SK-N-SH treated with all-trans-retinoic acid at 6 μM for 48 hours (cell line): ENCODE results near the gene NMT1.
A peak's percentile ranks its signal among the peaks of the same experiment; 100 is the strongest.

ENCODE experiments used
- ATAC-seq: fragments of 200-7000 bp; cut with Tn5 transposase; 3 replicates; pipeline ENCODE4 v1.9.1; 2020; ENCODE audit warnings: mild to moderate bottlenecking, moderate library complexity
- ARNTL ChIP-seq: fragments of 450-650 bp; formaldehyde crosslinking; IDR thresholded peaks from 2 replicates; pipeline ENCODE4 v1.5.0; 2020; ENCODE audit warnings: low read depth, mild to moderate bottlenecking, moderate library complexity, borderline replicate concordance
- BACH2 ChIP-seq: fragments of 250-450 bp; sonication (Bioruptor Pico); IDR thresholded peaks from 2 replicates; pipeline ENCODE4 v1.9.0; 2021; ENCODE audit warnings: mild to moderate bottlenecking, borderline replicate concordance
- CREB5 ChIP-seq: fragments of 250-450 bp; sonication (Bioruptor Pico); IDR thresholded peaks from 2 replicates; pipeline ENCODE4 v1.5.1; 2020; ENCODE audit warnings: low read depth, mild to moderate bottlenecking, moderate library complexity
- CSDC2 ChIP-seq: fragments of 250-450 bp; sonication (Bioruptor Pico); IDR thresholded peaks from 2 replicates; pipeline ENCODE4 v1.5.0; 2020; ENCODE audit warnings: mild to moderate bottlenecking, moderate library complexity
- CSRNP3 ChIP-seq: fragments of 250-450 bp; sonication (Bioruptor Pico); IDR thresholded peaks from 2 replicates; pipeline ENCODE4 v1.5.1; 2021; ENCODE audit warnings: mild to moderate bottlenecking, moderate library complexity
- ESRRG ChIP-seq: fragments of 250-450 bp; sonication (Bioruptor Pico); IDR thresholded peaks from 2 replicates; pipeline ENCODE4 v1.6.1; 2021; ENCODE audit warnings: mild to moderate bottlenecking
- GLIS3 ChIP-seq: fragments of 250-450 bp; sonication (Bioruptor Pico); IDR thresholded peaks from 2 replicates; pipeline ENCODE4 v1.5.0; 2020; ENCODE audit warnings: mild to moderate bottlenecking, moderate library complexity
- ISL1 ChIP-seq: fragments of 250-450 bp; sonication (Bioruptor Pico); IDR thresholded peaks from 2 replicates; pipeline ENCODE4 v2.1.2; 2022; ENCODE audit warnings: mild to moderate bottlenecking, moderate library complexity
- OSR1 ChIP-seq: fragments of 250-450 bp; sonication (Bioruptor Pico); IDR thresholded peaks from 2 replicates; pipeline ENCODE4 v1.8.0; 2022; ENCODE audit warnings: moderate library complexity, mild to moderate bottlenecking, inconsistent platforms
- POU6F1 ChIP-seq: fragments of 250-450 bp; sonication (Bioruptor Pico); IDR thresholded peaks from 2 replicates; pipeline ENCODE4 v1.8.0; 2021; ENCODE audit warnings: low read depth, mild to moderate bottlenecking, moderate library complexity, borderline replicate concordance
- PPARA ChIP-seq: fragments of 250-450 bp; sonication (Bioruptor Pico); IDR thresholded peaks from 2 replicates; pipeline ENCODE4 v1.5.0; 2020; ENCODE audit warnings: mild to moderate bottlenecking, borderline replicate concordance
- RARB ChIP-seq: fragments of 250-450 bp; sonication (Bioruptor Pico); IDR thresholded peaks from 2 replicates; pipeline ENCODE4 v1.8.0; 2021; ENCODE audit warnings: mild to moderate bottlenecking, moderate library complexity
- SNAI2 ChIP-seq: fragments of 250-450 bp; sonication (Bioruptor Pico); IDR thresholded peaks from 2 replicates; pipeline ENCODE4 v1.5.0; 2020; ENCODE audit warnings: mild to moderate bottlenecking, moderate library complexity
- TCF4 ChIP-seq: fragments of 250-450 bp; sonication (Bioruptor Pico); IDR thresholded peaks from 2 replicates; pipeline ENCODE4 v1.8.0; 2021; ENCODE audit warnings: mild to moderate bottlenecking, moderate library complexity, borderline replicate concordance
- TOX ChIP-seq: fragments of 250-450 bp; sonication (Bioruptor Pico); IDR thresholded peaks from 2 replicates; pipeline ENCODE4 v1.8.0; 2021; ENCODE audit warnings: mild to moderate bottlenecking, moderate library complexity, borderline replicate concordance
- TSHZ2 ChIP-seq: fragments of 250-450 bp; sonication (Bioruptor Pico); IDR thresholded peaks from 2 replicates; pipeline ENCODE4 v1.5.0; 2020; ENCODE audit warnings: mild to moderate bottlenecking, moderate library complexity
- ZC3H10 ChIP-seq: fragments of 250-450 bp; sonication (Bioruptor Pico); IDR thresholded peaks from 2 replicates; pipeline ENCODE4 v1.5.1; 2021; ENCODE audit warnings: mild to moderate bottlenecking, moderate library complexity
- ZFP30 ChIP-seq: fragments of 450-650 bp; formaldehyde crosslinking; IDR thresholded peaks from 2 replicates; pipeline ENCODE4 v1.5.0; 2022; ENCODE audit warnings: mild to moderate bottlenecking, moderate library complexity
- ZNF565 ChIP-seq: fragments of 450-650 bp; formaldehyde crosslinking; conservative IDR thresholded peaks from 2 replicates; pipeline ENCODE4 v1.5.0; 2020; ENCODE audit warnings: low read depth, mild to moderate bottlenecking, moderate library complexity
- ZNF70 ChIP-seq: fragments of 450-650 bp; formaldehyde crosslinking; IDR thresholded peaks from 2 replicates; pipeline ENCODE4 v1.5.0; 2020; ENCODE audit warnings: mild to moderate bottlenecking, moderate library complexity
- ZNF8 ChIP-seq: fragments of 450-650 bp; formaldehyde crosslinking; IDR thresholded peaks from 2 replicates; pipeline ENCODE4 v1.5.0; 2020; ENCODE audit warnings: mild to moderate bottlenecking, moderate library complexity

The NMT1 gene

GRCh38 chr17:45132320-45132571 is 71.1 kb downstream of the NMT1 start, which contains the start of gene PLCD3:
PLCD3 (minus strand) TSS chr17:45132515; CDS start chr17:45132410, 105 bp downstream.
- ATAC-seq: no peak
- TF ChIP-seq GLIS3 (no peak), ISL1 (CRISPR knock-in tag) (no peak), CSDC2 (CRISPR knock-in tag) (no peak), ZC3H10 (CRISPR knock-in tag) (no peak), TSHZ2 (CRISPR knock-in tag) (no peak), ZNF70 (no peak), ZFP30 (CRISPR knock-in tag) (no peak), BACH2 (CRISPR knock-in tag) (no peak), SNAI2 (CRISPR knock-in tag) (no peak), ARNTL (no peak), ZNF8 (CRISPR knock-in tag) (no peak), CSRNP3 (no peak), OSR1 (no peak), PPARA (CRISPR knock-in tag) (no peak), ZNF565 (no peak), ESRRG (CRISPR knock-in tag) (no peak), POU6F1 (CRISPR knock-in tag) (no peak), CREB5 (CRISPR knock-in tag) (no peak)

- TF ChIP-seq PPARA (CRISPR knock-in tag) (no peak), SNAI2 (CRISPR knock-in tag) (no peak), TCF4 (no peak), ISL1 (CRISPR knock-in tag) (no peak), CREB5 (CRISPR knock-in tag) (0 out of 2 replicates have a peak, but pooled peaks have one; percentile 28)
- ATAC-seq: peak; percentile 74
Observed at GRCh38 chr17:45132572-45133463, 71.7 kb downstream of the NMT1 start.

GRCh38 chr17:45135192-45135977 is 74.3 kb downstream of the NMT1 start, which contains the start of gene ACBD4:
ACBD4 (plus strand) TSS chr17:45135687; CDS start chr17:45136145, 458 bp downstream.
- TF ChIP-seq CSRNP3 (no peak), ESRRG (CRISPR knock-in tag) (no peak), ZNF8 (CRISPR knock-in tag) (no peak), TOX (CRISPR knock-in tag) (no peak), ZFP30 (CRISPR knock-in tag) (no peak), GLIS3 (no peak), ISL1 (CRISPR knock-in tag) (no peak), ZC3H10 (CRISPR knock-in tag) (no peak), ZNF70 (no peak), RARB (no peak), POU6F1 (CRISPR knock-in tag) (no peak), ARNTL (no peak), BACH2 (CRISPR knock-in tag) (no peak)

More at GRCh38 chr17:45135192-45135977, 74.3 kb downstream of the NMT1 start, which contains the start of gene ACBD4:
- peak; percentile 85 for ATAC-seq
